Mesothelial cell of epicardium (in vitro differentiated cells): ENCODE data around the gene TXNDC15. TPM values are rescaled to one million over a fixed set of nuclear protein-coding genes. Genes with fewer than 3 reads are reported as not detected.
"Not testable (repeated sequence)": the region's sequence is repeated elsewhere in the genome, so short reads cannot be mapped to it uniquely, and the experiment has no call there.

ENCODE experiments used
- DNase-seq, 2 experiments: peaks; one replicate each; pipeline ENCODE4 v3.0.0; 2021; ENCODE audit warnings: low spot score in 2 of 2; ENCODE audit not compliant: unreplicated experiment in 2 of 2
- H3K27ac Mint-ChIP-seq: 2 replicates; pipeline ENCODE4 v1.8.0; 2021; ENCODE audit warnings: mixed read lengths
- H3K27me3 Mint-ChIP-seq: 2 replicates; pipeline ENCODE4 v1.8.0; 2021; ENCODE audit warnings: low read depth, mixed read lengths
- H3K36me3 Mint-ChIP-seq: 2 replicates; pipeline ENCODE4 v1.8.0; 2021; ENCODE audit warnings: mixed read lengths
- H3K4me1 Mint-ChIP-seq: 2 replicates; pipeline ENCODE4 v1.8.0; 2021; ENCODE audit warnings: mixed read lengths
- H3K4me3 Mint-ChIP-seq: 2 replicates; pipeline ENCODE4 v1.8.0; 2021; ENCODE audit warnings: mild to moderate bottlenecking, moderate library complexity, mixed read lengths
- H3K9me3 Mint-ChIP-seq: 2 replicates; pipeline ENCODE4 v1.8.0; 2021; ENCODE audit warnings: mixed read lengths
- CTCF ChIP-seq: fragments of 200-600 bp; sonication (generic); IDR thresholded peaks from one replicate; pipeline ENCODE4 v1.5.0; 2021; ENCODE audit warnings: antibody characterized with exemption; ENCODE audit not compliant: unreplicated experiment
- total RNA-seq: library from RNA; stranded (reverse); gene quantifications from 3 replicates; pipeline ENCODE4 v1.2.1, GENCODE V29; 2021

TXNDC15 gene
- total RNA-seq, 1 donor from 2014 or later, result 48.9 TPM

GRCh38 chr5:134874831-134875655 is 872 bp downstream of the TXNDC15 start:
- peak in 1 of 2 experiments; percentile 43 for DNase-seq
- Mint-ChIP-seq H3K27ac (peak overlapping the region; percentile 97), H3K27me3 (no peaks in the 10 kb centered on the region), H3K4me3 (peak overlapping the region; percentile 94), H3K36me3 (peaks cover 5% of the 10 kb centered on the region), H3K9me3 (no peaks in the 10 kb centered on the region), H3K4me1 (peaks cover 13% of the 10 kb centered on the region)
- TF ChIP-seq CTCF, result no peak

GRCh38 chr5:134877159-134877558 is 3.0 kb downstream of the TXNDC15 start:
- no peaks in the 10 kb centered on the region for H3K27me3 Mint-ChIP-seq
- H3K27ac Mint-ChIP-seq, result no peak overlapping the region
- H3K4me1 Mint-ChIP-seq, result peaks cover 13% of the 10 kb centered on the region
- H3K4me3 Mint-ChIP-seq, result no peak overlapping the region
- H3K36me3 Mint-ChIP-seq, result peaks cover 10% of the 10 kb centered on the region
- TF ChIP-seq CTCF, result no peak
- DNase-seq, result no peak
- H3K9me3 Mint-ChIP-seq, result no peaks in the 10 kb centered on the region

GRCh38 chr5:134878403-134878802 is 4.2 kb downstream of the TXNDC15 start:
- DNase-seq, result no peak

GRCh38 chr5:134879456-134879855 is 5.3 kb downstream of the TXNDC15 start:
- no peaks in the 10 kb centered on the region for H3K27me3 Mint-ChIP-seq
- no peak for TF ChIP-seq CTCF
- peaks cover 10% of the 10 kb centered on the region for H3K4me1 Mint-ChIP-seq
- DNase-seq, result no peak
- H3K4me3 Mint-ChIP-seq, result no peak overlapping the region
- H3K9me3 Mint-ChIP-seq, result no peaks in the 10 kb centered on the region
- H3K36me3 Mint-ChIP-seq, result peaks cover 13% of the 10 kb centered on the region
- no peak overlapping the region for H3K27ac Mint-ChIP-seq

More at GRCh38 chr5:134878403-134878802, 4.2 kb downstream of the TXNDC15 start:
- Mint-ChIP-seq H3K27ac (no peak overlapping the region), H3K27me3 (no peaks in the 10 kb centered on the region), H3K9me3 (no peaks in the 10 kb centered on the region), H3K4me3 (no peak overlapping the region), H3K4me1 (peaks cover 12% of the 10 kb centered on the region), H3K36me3 (peaks cover 13% of the 10 kb centered on the region)
- no peak for TF ChIP-seq CTCF

- H3K9me3 Mint-ChIP-seq, H3K27me3 Mint-ChIP-seq, H3K4me1 Mint-ChIP-seq, H3K27ac Mint-ChIP-seq, DNase-seq, H3K4me3 Mint-ChIP-seq: not testable (repeated sequence)
- H3K36me3 Mint-ChIP-seq, result peaks cover 13% of the 10 kb centered on the region
Observed at GRCh38 chr5:134880937-134881336, 6.8 kb downstream of the TXNDC15 start.

- not testable (repeated sequence) for H3K27ac Mint-ChIP-seq, DNase-seq, H3K4me3 Mint-ChIP-seq, H3K9me3 Mint-ChIP-seq, H3K27me3 Mint-ChIP-seq, H3K4me1 Mint-ChIP-seq
- H3K36me3 Mint-ChIP-seq, result peaks cover 13% of the 10 kb centered on the region
Observed at GRCh38 chr5:134881711-134882110, 7.5 kb downstream of the TXNDC15 start.
